ENCODE measurements around the gene MAST4.

GRCh38 chr5:66702426-66702825 is 106.2 kb downstream of the MAST4 start:
- TF ChIP-seq CTCF (IDR thresholded peaks at IDR 0.05; ENCODE audit: low read depth, low read length, poor library complexity, severe bottlenecking) (no peak), EZH2phosphoT487 (IDR thresholded peaks at IDR 0.05; ENCODE audit: borderline replicate concordance, low read length) (no peak)

All from DOHH2 (cell line).